ENCODE data around the gene KIF4A.
A peak's percentile ranks its signal among the peaks of the same experiment; 100 is the strongest.

The KIF4A gene

GRCh38 chrX:70444946-70445656 lies 155.2 kb downstream of the KIF4A start:
- Histone ChIP-seq H3K4me1 (ENCODE audit: insufficient read depth, poor library complexity, severe bottlenecking) (no peaks in the 10 kb centered on the region), H3K36me3 (ENCODE audit: low read depth) (no peaks in the 10 kb centered on the region), H3K27ac (ENCODE audit: poor library complexity, severe bottlenecking) (no peak overlapping the region), H3K9me3 (ENCODE audit: severe bottlenecking) (no peaks in the 10 kb centered on the region), H3K4me3 (ENCODE audit: severe bottlenecking) (peak overlapping the region; percentile 22), H3K27me3 (ENCODE audit: insufficient read depth, poor library complexity, severe bottlenecking) (peaks cover 5% of the 10 kb centered on the region)
- TF ChIP-seq, protein P1, sequence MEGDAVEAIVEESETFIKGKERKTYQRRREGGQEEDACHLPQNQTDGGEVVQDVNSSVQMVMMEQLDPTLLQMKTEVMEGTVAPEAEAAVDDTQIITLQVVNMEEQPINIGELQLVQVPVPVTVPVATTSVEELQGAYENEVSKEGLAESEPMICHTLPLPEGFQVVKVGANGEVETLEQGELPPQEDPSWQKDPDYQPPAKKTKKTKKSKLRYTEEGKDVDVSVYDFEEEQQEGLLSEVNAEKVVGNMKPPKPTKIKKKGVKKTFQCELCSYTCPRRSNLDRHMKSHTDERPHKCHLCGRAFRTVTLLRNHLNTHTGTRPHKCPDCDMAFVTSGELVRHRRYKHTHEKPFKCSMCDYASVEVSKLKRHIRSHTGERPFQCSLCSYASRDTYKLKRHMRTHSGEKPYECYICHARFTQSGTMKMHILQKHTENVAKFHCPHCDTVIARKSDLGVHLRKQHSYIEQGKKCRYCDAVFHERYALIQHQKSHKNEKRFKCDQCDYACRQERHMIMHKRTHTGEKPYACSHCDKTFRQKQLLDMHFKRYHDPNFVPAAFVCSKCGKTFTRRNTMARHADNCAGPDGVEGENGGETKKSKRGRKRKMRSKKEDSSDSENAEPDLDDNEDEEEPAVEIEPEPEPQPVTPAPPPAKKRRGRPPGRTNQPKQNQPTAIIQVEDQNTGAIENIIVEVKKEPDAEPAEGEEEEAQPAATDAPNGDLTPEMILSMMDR (IDR thresholded peaks at IDR 0.05; ENCODE audit: poor library complexity, severe bottlenecking) = no peak
- ATAC-seq (ENCODE audit: low read depth) (no peak), DNase-seq (ENCODE audit: low spot score) (no peak)

GRCh38 chrX:70445951-70446350 lies 156.0 kb downstream of the KIF4A start:
- Histone ChIP-seq H3K4me3 (ENCODE audit: severe bottlenecking) (no peak overlapping the region), H3K27ac (ENCODE audit: poor library complexity, severe bottlenecking) (no peak overlapping the region), H3K36me3 (ENCODE audit: low read depth) (no peaks in the 10 kb centered on the region), H3K27me3 (ENCODE audit: insufficient read depth, poor library complexity, severe bottlenecking) (peaks cover 5% of the 10 kb centered on the region), H3K9me3 (ENCODE audit: severe bottlenecking) (no peaks in the 10 kb centered on the region), H3K4me1 (ENCODE audit: insufficient read depth, poor library complexity, severe bottlenecking) (no peaks in the 10 kb centered on the region)
- ATAC-seq (ENCODE audit: low read depth) = no peak
- no peak for DNase-seq (ENCODE audit: low spot score)
- TF ChIP-seq, protein P1 (IDR thresholded peaks at IDR 0.05; ENCODE audit: poor library complexity, severe bottlenecking) = no peak

- TF ChIP-seq, protein P1 (IDR thresholded peaks at IDR 0.05; ENCODE audit: poor library complexity, severe bottlenecking) = no peak
- H3K4me1 ChIP-seq (ENCODE audit: insufficient read depth, poor library complexity, severe bottlenecking) = no peaks in the 10 kb centered on the region
- H3K4me3 ChIP-seq (ENCODE audit: severe bottlenecking) = no peak overlapping the region
- ATAC-seq (ENCODE audit: low read depth) = no peak
- no peak for DNase-seq (ENCODE audit: low spot score)
- H3K27ac ChIP-seq (ENCODE audit: poor library complexity, severe bottlenecking) = no peak overlapping the region
- no peaks in the 10 kb centered on the region for H3K36me3 ChIP-seq (ENCODE audit: low read depth)
- H3K27me3 ChIP-seq (ENCODE audit: insufficient read depth, poor library complexity, severe bottlenecking) = peaks cover 5% of the 10 kb centered on the region
- no peaks in the 10 kb centered on the region for H3K9me3 ChIP-seq (ENCODE audit: severe bottlenecking)
Observed at GRCh38 chrX:70446380-70447350, 156.8 kb downstream of the KIF4A start.

- Histone ChIP-seq H3K9me3 (ENCODE audit: severe bottlenecking) (no peaks in the 10 kb centered on the region), H3K36me3 (ENCODE audit: low read depth) (no peaks in the 10 kb centered on the region)
Observed at GRCh38 chrX:70449457-70449966, 159.6 kb downstream of the KIF4A start.

More at GRCh38 chrX:70449457-70449966, 159.6 kb downstream of the KIF4A start:
- TF ChIP-seq, protein P1 (IDR thresholded peaks at IDR 0.05; ENCODE audit: poor library complexity, severe bottlenecking) = no peak
- Histone ChIP-seq H3K4me1 (ENCODE audit: insufficient read depth, poor library complexity, severe bottlenecking) (no peaks in the 10 kb centered on the region), H3K27me3 (ENCODE audit: insufficient read depth, poor library complexity, severe bottlenecking) (peaks cover 5% of the 10 kb centered on the region), H3K27ac (ENCODE audit: poor library complexity, severe bottlenecking) (no peak overlapping the region), H3K4me3 (ENCODE audit: severe bottlenecking) (no peak overlapping the region)
- DNase-seq (ENCODE audit: low spot score) (no peak), ATAC-seq (ENCODE audit: low read depth) (no peak)

Data from RWPE2 (cell line).